SU-DHL-6 (cell line): Measurements from ENCODE around the gene LCE2A.

Experiments used
- H2AFZ ChIP-seq: fragments of 200-600 bp; sonication (generic); 2 replicates; pipeline ENCODE4 v1.6.1; 2014; ENCODE audit warnings: low read depth, mild to moderate bottlenecking, moderate library complexity, mixed read lengths, antibody characterized with exemption, low read length; ENCODE audit not compliant: severe bottlenecking
- H3F3A ChIP-seq: fragments of 200-600 bp; shearing (Covaris generic); 2 replicates; pipeline ENCODE4 v1.6.0; 2016; ENCODE audit warnings: antibody characterized with exemption, mild to moderate bottlenecking; ENCODE audit not compliant: insufficient read depth
- H3K27ac ChIP-seq: fragments of 200-600 bp; sonication (generic); 2 replicates; pipeline ENCODE4 v1.5.1; 2016; ENCODE audit warnings: low read depth, mild to moderate bottlenecking, low read length, moderate library complexity, mixed read lengths
- H3K27me3 ChIP-seq: fragments of 200-600 bp; sonication (generic), shearing (Covaris generic); 2 replicates; pipeline ENCODE4 v1.6.0; 2014; ENCODE audit warnings: mild to moderate bottlenecking, low read length
- H3K36me3 ChIP-seq: fragments of 200-600 bp; sonication (generic); 2 replicates; pipeline ENCODE4 v1.6.1; 2014; ENCODE audit warnings: mild to moderate bottlenecking, low read length, mixed read lengths
- H3K4me2 ChIP-seq: fragments of 300-600, 200-600 bp; shearing (Covaris generic), sonication (generic); 2 replicates; pipeline ENCODE4 v1.6.0; 2014; ENCODE audit warnings: low read length, low read depth, mild to moderate bottlenecking; ENCODE audit not compliant: poor library complexity, severe bottlenecking
- H3K4me3 ChIP-seq: fragments of 200-600 bp; sonication (generic); 2 replicates; pipeline ENCODE4 v1.5.1; 2014; ENCODE audit warnings: antibody characterized with exemption, low read length, mild to moderate bottlenecking, mixed read lengths; ENCODE audit not compliant: insufficient read depth, poor library complexity, severe bottlenecking
- H3K79me2 ChIP-seq: fragments of 200-600 bp; sonication (generic); 2 replicates; pipeline ENCODE4 v1.6.1; 2014; ENCODE audit warnings: mild to moderate bottlenecking, low read length, moderate library complexity; ENCODE audit not compliant: insufficient read depth
- H3K9ac ChIP-seq: fragments of 200-600 bp; sonication (generic); 2 replicates; pipeline ENCODE4 v1.7.0; 2014; ENCODE audit warnings: mild to moderate bottlenecking, low read length
- H3K9me2 ChIP-seq: fragments of 200-600 bp; sonication (generic); replicated peaks from 2 replicates; pipeline ENCODE4 v1.6.1; 2014; ENCODE audit warnings: low read length; ENCODE audit not compliant: insufficient read depth
- H3K9me3 ChIP-seq: fragments of 200-600 bp; sonication (generic); 2 replicates; pipeline ENCODE4 v1.6.1; 2014; ENCODE audit warnings: low read length, mixed read lengths; ENCODE audit not compliant: insufficient read depth
- H4K20me1 ChIP-seq: fragments of 200-600 bp; sonication (generic); 2 replicates; pipeline ENCODE4 v1.6.1; 2014; ENCODE audit warnings: low read depth, mild to moderate bottlenecking, antibody characterized with exemption, low read length, moderate library complexity, mixed read lengths
- CTCF ChIP-seq: fragments of 200-600 bp; sonication (generic); IDR thresholded peaks from one replicate; pipeline ENCODE4 v1.5.1; 2017; ENCODE audit warnings: antibody characterized with exemption, mild to moderate bottlenecking, low read length, moderate library complexity; ENCODE audit not compliant: insufficient read depth, poor library complexity, severe bottlenecking
- EZH2phosphoT487 ChIP-seq: fragments of 200-600 bp; sonication (generic), shearing (Covaris generic); conservative IDR thresholded peaks from 2 replicates; pipeline ENCODE4 v1.6.1; 2018; ENCODE audit warnings: mild to moderate bottlenecking, antibody characterized with exemption, low read length, moderate library complexity, mixed read lengths

Gene LCE2A

GRCh38 chr1:152728986-152729385, 30.8 kb downstream of the LCE2A start:
- Histone ChIP-seq H3K79me2 (no peaks in the 10 kb centered on the region), H3F3A (no peaks in the 10 kb centered on the region), H3K4me3 (no peak overlapping the region), H3K9me2 (no peaks in the 10 kb centered on the region), H3K9me3 (no peaks in the 10 kb centered on the region), H3K27me3 (no peaks in the 10 kb centered on the region), H3K4me2 (no peak overlapping the region), H3K36me3 (no peaks in the 10 kb centered on the region), H3K27ac (no peak overlapping the region), H2AFZ (no peak overlapping the region), H3K9ac (no peak overlapping the region), H4K20me1 (no peaks in the 10 kb centered on the region)
- TF ChIP-seq EZH2phosphoT487 (no peak), CTCF (no peak)

- TF ChIP-seq CTCF (no peak), EZH2phosphoT487 (no peak)
- Histone ChIP-seq H3K9ac (no peak overlapping the region), H3K27me3 (no peaks in the 10 kb centered on the region), H4K20me1 (no peaks in the 10 kb centered on the region), H3K36me3 (no peaks in the 10 kb centered on the region), H3K9me3 (no peaks in the 10 kb centered on the region), H3K79me2 (no peaks in the 10 kb centered on the region), H3K27ac (no peak overlapping the region), H3F3A (no peaks in the 10 kb centered on the region), H3K9me2 (no peaks in the 10 kb centered on the region), H2AFZ (no peak overlapping the region), H3K4me2 (no peak overlapping the region), H3K4me3 (no peak overlapping the region)
Observed at GRCh38 chr1:152735648-152736047, 37.5 kb downstream of the LCE2A start.

- Histone ChIP-seq H3K9me2 (no peaks in the 10 kb centered on the region), H3K36me3 (no peaks in the 10 kb centered on the region), H3K4me3 (no peak overlapping the region), H3K9ac (no peak overlapping the region), H2AFZ (no peak overlapping the region), H3K27ac (no peak overlapping the region), H3K27me3 (no peaks in the 10 kb centered on the region), H4K20me1 (no peaks in the 10 kb centered on the region), H3K79me2 (no peaks in the 10 kb centered on the region), H3K4me2 (no peak overlapping the region), H3F3A (no peaks in the 10 kb centered on the region), H3K9me3 (no peaks in the 10 kb centered on the region)
- TF ChIP-seq EZH2phosphoT487 = no peak
- no peak for TF ChIP-seq CTCF
Observed at GRCh38 chr1:152737997-152738396, 39.9 kb downstream of the LCE2A start.

GRCh38 chr1:152739841-152740240, 41.7 kb downstream of the LCE2A start:
- H3K9me3 ChIP-seq = no peaks in the 10 kb centered on the region
- no peak overlapping the region for H3K27ac ChIP-seq
- H3K36me3 ChIP-seq = no peaks in the 10 kb centered on the region
- TF ChIP-seq CTCF = no peak
- H2AFZ ChIP-seq = no peak overlapping the region
- H3K9ac ChIP-seq = no peak overlapping the region
- no peaks in the 10 kb centered on the region for H3K79me2 ChIP-seq
- no peaks in the 10 kb centered on the region for H3K9me2 ChIP-seq
- no peak overlapping the region for H3K4me3 ChIP-seq
- no peaks in the 10 kb centered on the region for H3F3A ChIP-seq
- no peaks in the 10 kb centered on the region for H4K20me1 ChIP-seq
- no peaks in the 10 kb centered on the region for H3K27me3 ChIP-seq
- H3K4me2 ChIP-seq = no peak overlapping the region
